Tibial nerve (tissue), 4 donors: ENCODE results near the gene OGA.

Experiments
- CTCF ChIP-seq, 5 experiments: fragments of 200-600 bp in 3 of 5; fragments of 450-650 bp in 2 of 5; sonication (generic) in 3 of 5; IDR thresholded peaks; one replicate each; pipeline ENCODE4 v1.5.1; 2016 to 2019; ENCODE audit warnings: antibody characterized with exemption in 5 of 5, mild to moderate bottlenecking in 3 of 5, moderate library complexity in 2 of 5
- EP300 ChIP-seq, 2 donors: sonication (generic); formaldehyde crosslinking; IDR thresholded peaks; one replicate each; pipeline ENCODE4 v1.6.1; 2017; ENCODE audit warnings: antibody characterized with exemption in 2 of 2, mild to moderate bottlenecking in 1 of 2
- POLR2A ChIP-seq, 2 donors: fragments of 450-650 bp; IDR thresholded peaks; one replicate each; pipeline ENCODE4 v1.6.1; 2017; ENCODE audit warnings: antibody characterized with exemption in 2 of 2, mild to moderate bottlenecking in 2 of 2, moderate library complexity in 2 of 2

- TF ChIP-seq CTCF (IDR thresholded peaks at IDR 0.05) = no peak
- TF ChIP-seq POLR2A (IDR thresholded peaks at IDR 0.05) = no peak
- no peak for TF ChIP-seq EP300 (IDR thresholded peaks at IDR 0.05)
These were observed 36.6 kb downstream of the OGA start for GRCh38 chr10:101781655-101781983.
